Measurements from ENCODE around the gene PHF12.

DNA sequence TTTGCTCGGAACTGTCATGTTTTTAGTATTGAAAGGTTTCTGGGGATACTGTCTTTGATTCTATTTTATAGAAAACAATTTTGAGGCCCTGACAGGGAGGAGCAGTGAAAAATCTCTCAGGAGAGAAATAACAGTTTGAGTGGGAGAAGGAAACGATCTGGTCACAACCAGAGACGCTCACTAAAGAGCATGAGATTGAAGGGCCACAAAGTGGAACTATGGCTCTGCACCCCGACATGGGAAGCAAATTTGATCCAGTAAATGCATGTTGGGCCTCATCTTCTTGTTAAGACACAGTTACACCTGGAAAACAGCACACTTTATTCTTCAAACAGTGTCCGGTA, 96.0 kb downstream of the PHF12 start:
- TF ChIP-seq PATZ1 (CRISPR knock-in tag; IDR thresholded peaks at IDR 0.05; ENCODE audit: borderline replicate concordance) (no peak), ISL1 (CRISPR knock-in tag; IDR thresholded peaks at IDR 0.05) (no peak), ARNTL (CRISPR knock-in tag; IDR thresholded peaks at IDR 0.05; ENCODE audit: borderline replicate concordance, low read depth) (no peak), ESRRG (CRISPR knock-in tag; IDR thresholded peaks at IDR 0.05) (no peak), ZFP3 (CRISPR knock-in tag; IDR thresholded peaks at IDR 0.05) (no peak), GLIS3 (CRISPR knock-in tag; IDR thresholded peaks at IDR 0.05) (no peak), CREB5 (CRISPR knock-in tag; IDR thresholded peaks at IDR 0.05; ENCODE audit: low read depth) (no peak), CSRNP3 (CRISPR knock-in tag; IDR thresholded peaks at IDR 0.05) (no peak)
